T-cell (primary cell): Measurements from ENCODE around the gene EEF1E1. TPM values are rescaled to one million over a fixed set of nuclear protein-coding genes. Genes with fewer than 3 reads are reported as not detected.

Source experiments
- total RNA-seq, 35 experiments: library from RNA in 6 of 35; stranded (reverse) in 6 of 35; fragments of 120-200 nt in 1 of 35; gene quantifications; one replicate each; pipeline versions ENCODE4 v1.2.1 to v1.2.4 and lab custom pipeline; 2013 to 2026

EEF1E1 gene
- total RNA-seq, 5 donors from 2014 or later (not counting 1 experiment from before 2014, with no cell fraction given), result 11.7 to 21.9 (median 19.7) TPM

Other genes with a start within 250 kb of the EEF1E1 start
- 10 to 100 TPM; 15.6 to 25.6 (median 21.8) TPM for gene TXNDC5, start 191.8 kb downstream of the EEF1E1 start, total RNA-seq
- gene BLOC1S5, start 38.2 kb downstream of the EEF1E1 start, total RNA-seq, result 10 to 100 TPM; 12.3 to 26.9 (median 18.1) TPM